ENCODE results near the gene HRG. TPM values are rescaled to one million over a fixed set of nuclear protein-coding genes. Genes with fewer than 3 reads are reported as not detected.

The HRG gene
- polyA plus RNA-seq, 1 donor from 2014 or later = not detected

- no peak within 1 kb of the TSS for H2AFZ ChIP-seq (ENCODE audit: low read depth, low read length)
- no peak within 1 kb of the TSS for H3K9ac ChIP-seq (ENCODE audit: low read length)
- H3K4me2 ChIP-seq (ENCODE audit: low read length) = no peak within 1 kb of the TSS
These were observed 25.9 kb upstream of the HRG start, which contains the start of gene FETUB for GRCh38 chr3:186639778-186640472. FETUB (plus strand) TSS chr3:186640399; CDS start chr3:186640461, 62 bp downstream.

GRCh38 chr3:186640473-186640818, 25.4 kb upstream of the HRG start:
- no peaks in the 10 kb centered on the region for H4K20me1 ChIP-seq (ENCODE audit: insufficient read depth)
- H3K79me2 ChIP-seq (replicated peaks; ENCODE audit: insufficient read depth, low read length) = no peaks in the 10 kb centered on the region
- H3K4me3 ChIP-seq (ENCODE audit: low read length) = no peak overlapping the region
- H3K36me3 ChIP-seq (ENCODE audit: insufficient read depth, low read length) = no peaks in the 10 kb centered on the region
- H3K9ac ChIP-seq (ENCODE audit: low read length) = no peak overlapping the region
- H3K27ac ChIP-seq (ENCODE audit: low read length) = no peak overlapping the region
- H2AFZ ChIP-seq (ENCODE audit: low read depth, low read length) = no peak overlapping the region
- H3K9me3 ChIP-seq (ENCODE audit: low read length) = no peaks in the 10 kb centered on the region
- no peaks in the 10 kb centered on the region for H3K27me3 ChIP-seq (ENCODE audit: insufficient read depth, low read depth, low read length)
- H3F3A ChIP-seq (ENCODE audit: insufficient read depth, low read length, poor library complexity, severe bottlenecking) = no peaks in the 10 kb centered on the region
- H3K9me2 ChIP-seq (ENCODE audit: insufficient read depth, low read length) = no peaks in the 10 kb centered on the region
- no peak overlapping the region for H3K4me2 ChIP-seq (ENCODE audit: low read length)
- TF ChIP-seq MXI1 (conservative IDR thresholded peaks at IDR 0.05; ENCODE audit: poor library complexity, severe bottlenecking) (no peak), EZH2 (IDR thresholded peaks at IDR 0.05; ENCODE audit: borderline replicate concordance, insufficient read depth, low read length, poor library complexity, severe bottlenecking) (no peak), SMC3 (conservative IDR thresholded peaks at IDR 0.05; ENCODE audit: poor library complexity) (no peak), CTCF (IDR thresholded peaks at IDR 0.05; ENCODE audit: poor library complexity, severe bottlenecking) (no peak), POLR2AphosphoS5 (IDR thresholded peaks at IDR 0.05) (no peak), TAF1 (IDR thresholded peaks at IDR 0.05; ENCODE audit: low read depth) (no peak), RAD21 (conservative IDR thresholded peaks at IDR 0.05) (no peak), EP300 (conservative IDR thresholded peaks at IDR 0.05; ENCODE audit: poor library complexity, severe bottlenecking) (no peak)

More at GRCh38 chr3:186639778-186640472, 25.9 kb upstream of the HRG start, which contains the start of gene FETUB:
- no peaks in the 10 kb centered on the region for H3K27me3 ChIP-seq (ENCODE audit: insufficient read depth, low read depth, low read length)
- H3K36me3 ChIP-seq (ENCODE audit: insufficient read depth, low read length) = no peaks in the 10 kb centered on the region
- H3K9me3 ChIP-seq (ENCODE audit: low read length) = no peaks in the 10 kb centered on the region
- no peaks in the 10 kb centered on the region for H3F3A ChIP-seq (ENCODE audit: insufficient read depth, low read length, poor library complexity, severe bottlenecking)
- no peak for TF ChIP-seq POLR2AphosphoS5 (IDR thresholded peaks at IDR 0.05)
- no peak for TF ChIP-seq MXI1 (conservative IDR thresholded peaks at IDR 0.05; ENCODE audit: poor library complexity, severe bottlenecking)
- TF ChIP-seq SMC3 (conservative IDR thresholded peaks at IDR 0.05; ENCODE audit: poor library complexity) = no peak
- TF ChIP-seq EZH2 (IDR thresholded peaks at IDR 0.05; ENCODE audit: borderline replicate concordance, insufficient read depth, low read length, poor library complexity, severe bottlenecking) = no peak
- TF ChIP-seq RAD21 (conservative IDR thresholded peaks at IDR 0.05) = no peak
- TF ChIP-seq TAF1 (IDR thresholded peaks at IDR 0.05; ENCODE audit: low read depth) = no peak
- no peak for TF ChIP-seq EP300 (conservative IDR thresholded peaks at IDR 0.05; ENCODE audit: poor library complexity, severe bottlenecking)
- TF ChIP-seq REST (IDR thresholded peaks at IDR 0.05; ENCODE audit: borderline replicate concordance) = no peak
- TF ChIP-seq CTCF (IDR thresholded peaks at IDR 0.05; ENCODE audit: poor library complexity, severe bottlenecking) = no peak
- H3K4me3 ChIP-seq (ENCODE audit: low read length) = no peak within 1 kb of the TSS
- no peaks in the 10 kb centered on the region for H3K79me2 ChIP-seq (replicated peaks; ENCODE audit: insufficient read depth, low read length)
- no peaks in the 10 kb centered on the region for H4K20me1 ChIP-seq (ENCODE audit: insufficient read depth)
- H3K27ac ChIP-seq (ENCODE audit: low read length) = no peak within 1 kb of the TSS
- H3K9me2 ChIP-seq (ENCODE audit: insufficient read depth, low read length) = no peaks in the 10 kb centered on the region
